ENCODE measurements around the gene LSAMP. TPM values are rescaled to one million over a fixed set of nuclear protein-coding genes. Genes with fewer than 3 reads are reported as not detected.

Gene LSAMP
- total RNA-seq, 1 experiment from 2014 or later = 0.15 TPM

DNA sequence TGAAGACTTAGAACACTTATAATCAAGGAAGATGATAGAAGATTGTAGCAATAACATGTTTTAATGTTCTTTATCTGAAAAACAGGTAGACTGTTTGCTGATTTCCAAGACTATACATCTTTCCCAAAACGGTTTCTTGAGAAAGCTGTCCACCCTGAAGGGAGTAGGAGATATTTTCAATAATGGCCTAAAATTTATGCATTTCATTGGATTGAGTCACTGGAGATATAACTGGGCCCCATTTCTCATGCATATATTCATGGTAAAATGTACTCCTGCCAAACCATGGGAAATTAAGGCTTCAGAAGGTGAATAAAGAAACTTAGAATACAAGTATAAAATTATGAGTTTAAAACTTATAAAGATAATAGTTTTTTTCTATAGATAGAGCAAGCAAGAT, 143.9 kb downstream of the LSAMP start:
- H3K4me1 ChIP-seq (ENCODE audit: insufficient read depth, low read length) = no peaks in the 10 kb centered on the region
- H3K36me3 ChIP-seq (ENCODE audit: low read depth, low read length) = no peaks in the 10 kb centered on the region
- H2AFZ ChIP-seq (ENCODE audit: low read length) = no peak overlapping the region
- no peaks in the 10 kb centered on the region for H3K27me3 ChIP-seq (ENCODE audit: low read length)
- H3K79me2 ChIP-seq (ENCODE audit: low read length) = no peaks in the 10 kb centered on the region
- H3K9ac ChIP-seq (ENCODE audit: low read length) = no peak overlapping the region
- TF ChIP-seq EZH2phosphoT487 (IDR thresholded peaks at IDR 0.05; ENCODE audit: borderline replicate concordance, low read length) (no peak), CTCF (conservative IDR thresholded peaks at IDR 0.05; ENCODE audit: low read depth, low read length) (no peak), EZH2 (IDR thresholded peaks at IDR 0.05; ENCODE audit: low read length, unreplicated experiment) (no peak)
- no TSS peak for BruUV-seq (replicated peaks)
- H3K4me3 ChIP-seq (ENCODE audit: low read length) = no peak overlapping the region
- H3F3A ChIP-seq (ENCODE audit: low read length, unreplicated experiment) = no peaks in the 10 kb centered on the region
- H3K27ac ChIP-seq (ENCODE audit: low read length) = no peak overlapping the region
- intact Hi-C loops (cut with micrococcal nuclease) = no loop called here
- POLR2A ChIA-PET (ENCODE audit: unreplicated experiment) = no interaction called here
- H3K9me2 ChIP-seq (replicated peaks; ENCODE audit: low read length) = no peaks in the 10 kb centered on the region
- H3K4me2 ChIP-seq (ENCODE audit: low read length) = no peak overlapping the region
- CTCF ChIA-PET = no interaction called here
- no peaks in the 10 kb centered on the region for H4K20me1 ChIP-seq (ENCODE audit: low read length)
- no peaks in the 10 kb centered on the region for H3K9me3 ChIP-seq (ENCODE audit: low read length)
- no peak for ATAC-seq
- DNase-seq = no peak

DNA sequence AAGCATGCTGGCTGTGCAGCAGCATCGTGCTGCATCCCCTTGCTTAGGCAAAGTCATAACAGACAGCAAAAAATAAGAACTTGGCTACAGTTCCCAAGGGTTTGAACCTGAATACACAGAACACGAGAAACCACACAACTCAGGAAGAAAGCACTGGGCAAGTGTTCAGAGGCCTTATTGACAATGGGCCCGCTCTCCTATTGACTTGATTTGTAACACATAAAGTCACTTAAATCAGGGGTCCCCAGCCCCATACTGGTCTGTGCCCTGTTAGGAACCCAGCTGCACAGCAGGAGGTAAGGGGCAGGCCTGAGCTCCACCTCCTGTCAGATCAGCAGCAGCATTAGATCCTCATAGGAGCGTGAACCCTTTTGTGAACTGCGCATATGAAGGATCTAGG, 145.1 kb downstream of the LSAMP start:
- Histone ChIP-seq H3K27me3 (ENCODE audit: low read length) (no peaks in the 10 kb centered on the region), H2AFZ (ENCODE audit: low read length) (no peak overlapping the region), H3K9ac (ENCODE audit: low read length) (no peak overlapping the region), H3K4me1 (ENCODE audit: insufficient read depth, low read length) (no peaks in the 10 kb centered on the region), H3K4me3 (ENCODE audit: low read length) (no peak overlapping the region), H4K20me1 (ENCODE audit: low read length) (no peaks in the 10 kb centered on the region), H3K36me3 (ENCODE audit: low read depth, low read length) (no peaks in the 10 kb centered on the region), H3K9me3 (ENCODE audit: low read length) (no peaks in the 10 kb centered on the region), H3K4me2 (ENCODE audit: low read length) (no peak overlapping the region), H3K79me2 (ENCODE audit: low read length) (no peaks in the 10 kb centered on the region), H3K27ac (ENCODE audit: low read length) (no peak overlapping the region), H3K9me2 (replicated peaks; ENCODE audit: low read length) (no peaks in the 10 kb centered on the region), H3F3A (ENCODE audit: low read length, unreplicated experiment) (no peaks in the 10 kb centered on the region)
- DNase-seq (no peak), ATAC-seq (no peak)
- BruUV-seq (replicated peaks) = no TSS peak
- intact Hi-C loops (cut with micrococcal nuclease) = no loop called here
- CTCF ChIA-PET = no interaction called here
- TF ChIP-seq EZH2 (IDR thresholded peaks at IDR 0.05; ENCODE audit: low read length, unreplicated experiment) (no peak), EZH2phosphoT487 (IDR thresholded peaks at IDR 0.05; ENCODE audit: borderline replicate concordance, low read length) (no peak), CTCF (conservative IDR thresholded peaks at IDR 0.05; ENCODE audit: low read depth, low read length) (no peak)
- POLR2A ChIA-PET (ENCODE audit: unreplicated experiment) = no interaction called here

DNA sequence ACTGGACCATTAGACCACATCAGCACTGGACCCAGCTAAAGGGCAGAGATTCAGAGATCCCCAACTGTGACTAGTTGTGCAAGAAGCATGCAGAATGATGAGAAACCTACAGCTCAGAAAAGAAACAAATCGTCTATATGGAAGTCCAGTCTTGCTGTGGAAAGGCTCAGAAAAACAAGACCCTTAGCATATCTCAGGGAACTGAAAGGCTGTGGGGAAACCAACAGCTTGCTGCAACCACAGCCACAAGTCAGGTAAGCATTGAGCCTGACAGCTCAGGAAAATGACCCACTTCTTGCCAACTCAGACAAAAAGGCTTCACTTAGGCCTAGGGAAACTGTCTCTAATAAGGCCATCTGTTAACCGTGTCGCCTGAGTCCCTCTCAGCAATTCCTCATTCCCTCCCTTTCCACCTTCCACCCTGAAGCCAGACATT, 145.6 kb downstream of the LSAMP start:
- no peaks in the 10 kb centered on the region for H3K9me3 ChIP-seq (ENCODE audit: low read length)
- DNase-seq (no peak), ATAC-seq (no peak)
- H3F3A ChIP-seq (ENCODE audit: low read length, unreplicated experiment) = no peaks in the 10 kb centered on the region
- H2AFZ ChIP-seq (ENCODE audit: low read length) = no peak overlapping the region
- no TSS peak for BruUV-seq (replicated peaks)
- TF ChIP-seq EZH2phosphoT487 (IDR thresholded peaks at IDR 0.05; ENCODE audit: borderline replicate concordance, low read length) = no peak
- TF ChIP-seq EZH2 (IDR thresholded peaks at IDR 0.05; ENCODE audit: low read length, unreplicated experiment) = no peak
- no peak for TF ChIP-seq CTCF (conservative IDR thresholded peaks at IDR 0.05; ENCODE audit: low read depth, low read length)
- no peak overlapping the region for H3K4me2 ChIP-seq (ENCODE audit: low read length)
- H3K4me1 ChIP-seq (ENCODE audit: insufficient read depth, low read length) = no peaks in the 10 kb centered on the region
- no peaks in the 10 kb centered on the region for H3K9me2 ChIP-seq (replicated peaks; ENCODE audit: low read length)
- H3K4me3 ChIP-seq (ENCODE audit: low read length) = no peak overlapping the region
- no peaks in the 10 kb centered on the region for H3K36me3 ChIP-seq (ENCODE audit: low read depth, low read length)
- no peak overlapping the region for H3K9ac ChIP-seq (ENCODE audit: low read length)
- H3K27ac ChIP-seq (ENCODE audit: low read length) = no peak overlapping the region
- H3K27me3 ChIP-seq (ENCODE audit: low read length) = no peaks in the 10 kb centered on the region
- H3K79me2 ChIP-seq (ENCODE audit: low read length) = no peaks in the 10 kb centered on the region
- ChIA-PET POLR2A (ENCODE audit: unreplicated experiment) (no interaction called here), CTCF (no interaction called here)
- intact Hi-C loops (cut with micrococcal nuclease) = no loop called here
- H4K20me1 ChIP-seq (ENCODE audit: low read length) = no peaks in the 10 kb centered on the region

All from PC-3 (cell line).